Suprapubic skin (tissue), 4 donors: Measurements from ENCODE around the gene ULBP2.

Experiments
- CTCF ChIP-seq, 2 donors: fragments of 200-600 bp in 1 of 2; fragments of 450-650 bp in 1 of 2; sonication (generic) in 1 of 2; IDR thresholded peaks; one replicate each; pipeline ENCODE4 v1.5.1; 2016 to 2019; ENCODE audit warnings: antibody characterized with exemption in 2 of 2, mild to moderate bottlenecking in 1 of 2, moderate library complexity in 1 of 2
- EP300 ChIP-seq: sonication (generic); formaldehyde crosslinking; IDR thresholded peaks from one replicate; pipeline ENCODE4 v1.6.1; 2017; ENCODE audit warnings: antibody characterized with exemption
- POLR2A ChIP-seq, 2 donors: fragments of 450-650 bp; IDR thresholded peaks; one replicate each; pipeline ENCODE4 v1.6.1; 2017; ENCODE audit warnings: antibody characterized with exemption in 2 of 2, mild to moderate bottlenecking in 2 of 2, moderate library complexity in 2 of 2
- POLR2AphosphoS5 ChIP-seq, 3 donors: sonication (generic); formaldehyde crosslinking; IDR thresholded peaks; one replicate each; pipeline ENCODE4 v1.6.1; 2017; ENCODE audit warnings: antibody characterized with exemption in 3 of 3

GRCh38 chr6:149921361-149921760, 20.5 kb upstream of the ULBP2 start:
- no peak for TF ChIP-seq CTCF (IDR thresholded peaks at IDR 0.05)
- no peak for TF ChIP-seq EP300
- TF ChIP-seq POLR2A (IDR thresholded peaks at IDR 0.05): no peak
- TF ChIP-seq POLR2AphosphoS5 (IDR thresholded peaks at IDR 0.05): no peak
